VCaP (cell line): ENCODE data around the gene CHRM2.

Source experiments
- H3K27ac ChIP-seq: fragments of 450-650 bp; 2 replicates; pipeline ENCODE4 v1.5.1; 2017
- TF ChIP-seq, protein P1 (sequence below): fragments of 450-650 bp; conservative IDR thresholded peaks from 2 replicates; pipeline ENCODE4 v1.5.1; 2017; ENCODE audit warnings: mild to moderate bottlenecking, moderate library complexity

Gene CHRM2

DNA sequence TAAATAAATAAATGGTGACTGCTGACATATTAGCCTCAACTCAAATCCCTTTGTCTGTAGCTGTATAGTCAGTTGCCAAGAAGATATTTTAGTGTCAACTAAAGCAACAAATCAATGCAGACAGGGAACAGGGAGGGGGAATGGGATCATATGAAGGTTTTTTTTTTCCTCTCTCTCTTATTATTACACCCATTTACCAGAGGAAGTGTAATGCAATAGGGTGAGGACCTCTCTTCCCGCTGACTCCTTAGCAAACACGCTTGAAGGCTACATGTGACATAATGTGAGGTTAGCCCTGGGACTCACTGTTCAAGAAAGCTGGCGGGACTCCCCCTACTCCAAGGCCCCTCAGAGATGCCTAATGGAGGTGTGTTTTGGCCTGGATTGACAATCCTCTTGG lies 88.2 kb downstream of the CHRM2 start:
- TF ChIP-seq, protein P1, sequence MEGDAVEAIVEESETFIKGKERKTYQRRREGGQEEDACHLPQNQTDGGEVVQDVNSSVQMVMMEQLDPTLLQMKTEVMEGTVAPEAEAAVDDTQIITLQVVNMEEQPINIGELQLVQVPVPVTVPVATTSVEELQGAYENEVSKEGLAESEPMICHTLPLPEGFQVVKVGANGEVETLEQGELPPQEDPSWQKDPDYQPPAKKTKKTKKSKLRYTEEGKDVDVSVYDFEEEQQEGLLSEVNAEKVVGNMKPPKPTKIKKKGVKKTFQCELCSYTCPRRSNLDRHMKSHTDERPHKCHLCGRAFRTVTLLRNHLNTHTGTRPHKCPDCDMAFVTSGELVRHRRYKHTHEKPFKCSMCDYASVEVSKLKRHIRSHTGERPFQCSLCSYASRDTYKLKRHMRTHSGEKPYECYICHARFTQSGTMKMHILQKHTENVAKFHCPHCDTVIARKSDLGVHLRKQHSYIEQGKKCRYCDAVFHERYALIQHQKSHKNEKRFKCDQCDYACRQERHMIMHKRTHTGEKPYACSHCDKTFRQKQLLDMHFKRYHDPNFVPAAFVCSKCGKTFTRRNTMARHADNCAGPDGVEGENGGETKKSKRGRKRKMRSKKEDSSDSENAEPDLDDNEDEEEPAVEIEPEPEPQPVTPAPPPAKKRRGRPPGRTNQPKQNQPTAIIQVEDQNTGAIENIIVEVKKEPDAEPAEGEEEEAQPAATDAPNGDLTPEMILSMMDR: no peak

DNA sequence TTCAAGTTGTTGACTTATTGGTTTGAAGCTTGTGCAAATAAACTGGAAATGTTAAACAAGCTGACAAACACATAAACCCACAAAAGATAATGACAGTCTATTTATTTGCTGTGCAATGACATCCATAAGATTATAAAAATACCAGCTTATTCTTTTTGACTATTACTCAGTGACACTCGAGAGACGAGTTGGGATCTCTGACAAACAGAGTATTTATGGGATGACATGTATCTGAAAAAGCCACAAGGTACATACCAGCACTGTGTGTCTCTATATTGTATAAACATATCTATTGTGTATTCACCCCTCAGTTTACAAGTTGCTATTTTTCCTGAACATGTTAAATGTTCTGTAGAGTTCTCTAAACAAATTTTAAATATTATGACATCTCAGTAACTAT lies 88.9 kb downstream of the CHRM2 start:
- TF ChIP-seq, protein P1: no peak

More for the DNA sequence above, 88.2 kb downstream of the CHRM2 start:
- no peak overlapping the region for H3K27ac ChIP-seq

DNA sequence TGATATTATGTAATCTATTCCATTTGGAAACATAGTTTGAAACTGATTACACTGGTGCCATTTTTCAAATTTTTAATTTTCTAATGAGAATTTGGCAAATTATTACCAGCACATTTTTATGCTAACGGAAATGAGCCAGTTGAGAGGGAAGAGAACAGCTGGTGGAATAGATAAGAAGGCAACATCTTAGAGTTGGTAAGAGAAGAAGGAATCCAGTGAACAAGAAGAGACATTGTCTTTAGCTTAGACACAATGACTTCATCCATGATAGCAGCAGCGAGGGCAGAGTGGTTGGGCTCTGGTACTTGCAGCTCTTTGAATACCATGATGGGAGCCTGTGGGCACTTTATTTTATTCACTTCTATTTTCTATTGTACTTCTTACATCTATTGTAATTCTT lies 89.6 kb downstream of the CHRM2 start:
- no peak overlapping the region for H3K27ac ChIP-seq
- TF ChIP-seq, protein P1: no peak

More for the DNA sequence above, 88.9 kb downstream of the CHRM2 start:
- H3K27ac ChIP-seq: no peak overlapping the region

DNA sequence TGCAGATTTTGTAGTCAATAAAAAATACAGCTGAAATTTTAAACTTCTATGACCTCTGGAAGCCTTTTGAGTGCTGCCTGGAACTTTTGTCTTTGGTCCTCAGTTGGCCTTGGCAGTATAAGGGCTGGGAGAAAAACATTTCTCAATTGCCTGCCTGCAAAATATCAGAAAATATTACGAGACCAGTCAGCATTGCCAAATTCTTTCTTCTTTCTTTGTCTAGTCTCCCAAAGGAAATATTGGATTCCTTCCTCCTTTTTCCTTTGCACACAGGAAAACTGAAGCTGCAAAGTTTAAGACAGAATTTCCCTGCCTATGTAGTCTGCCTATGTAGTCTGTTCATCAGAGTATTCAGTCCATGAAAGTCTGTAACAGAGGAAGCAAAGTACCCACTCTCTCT lies 95.9 kb downstream of the CHRM2 start:
- TF ChIP-seq, protein P1: no peak
- H3K27ac ChIP-seq: no peak overlapping the region

DNA sequence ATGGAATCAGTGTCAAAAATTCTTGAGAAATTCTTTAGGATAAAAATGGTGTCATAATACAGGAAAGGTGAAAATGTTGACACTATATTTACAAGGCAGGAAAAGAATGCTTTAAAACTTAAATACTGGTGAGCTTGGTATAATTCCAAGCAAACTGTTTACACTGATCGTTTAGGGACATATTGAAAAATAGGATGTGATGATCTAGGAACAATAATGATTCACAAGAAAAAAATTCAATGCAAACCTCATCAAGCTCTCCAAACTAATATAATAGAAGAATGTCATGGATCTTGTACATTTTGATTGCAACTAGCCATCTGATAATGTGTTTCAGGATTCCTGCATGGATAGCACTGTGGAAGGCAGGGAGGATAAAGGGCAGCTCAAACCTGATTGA lies 98.4 kb downstream of the CHRM2 start:
- no peak overlapping the region for H3K27ac ChIP-seq
- TF ChIP-seq, protein P1: no peak

DNA sequence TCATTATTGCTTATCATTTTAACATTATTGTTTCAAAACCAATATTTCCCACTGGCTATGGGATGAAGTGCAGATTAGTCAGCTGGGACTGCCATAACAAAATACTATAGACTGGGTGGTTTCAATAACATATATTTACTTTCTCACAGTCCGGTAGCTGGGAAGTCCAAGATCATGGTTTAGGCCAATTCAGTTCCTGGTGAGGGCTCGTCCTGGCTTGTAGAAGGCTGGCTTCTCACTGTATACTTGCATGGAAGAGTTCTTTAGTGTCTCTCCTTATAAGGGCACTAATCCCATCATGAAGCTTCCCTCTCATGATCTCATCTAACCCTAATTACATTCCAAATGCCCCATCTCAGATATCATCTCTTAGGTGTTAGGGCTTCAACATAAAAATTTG lies 101.3 kb downstream of the CHRM2 start:
- TF ChIP-seq, protein P1: no peak
- no peak overlapping the region for H3K27ac ChIP-seq

DNA sequence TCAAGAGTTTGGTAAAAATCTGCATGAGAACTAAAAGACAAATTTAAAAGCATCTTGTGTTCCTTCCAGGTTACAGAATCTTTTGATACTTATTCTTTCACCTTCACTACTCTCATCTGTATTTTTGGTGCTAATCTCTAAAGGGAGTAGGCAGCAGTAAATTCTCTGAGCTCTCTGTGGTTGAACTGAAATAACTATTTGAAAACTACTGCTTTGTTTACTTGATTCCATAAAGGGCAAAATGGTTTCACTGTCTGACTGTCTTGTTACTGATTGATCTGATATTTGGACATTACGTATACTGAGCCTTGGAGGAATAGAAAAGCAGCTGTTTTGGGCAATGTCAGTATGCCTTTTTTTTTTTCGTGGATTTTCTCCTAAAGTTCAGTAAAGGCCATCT lies 103.3 kb downstream of the CHRM2 start:
- TF ChIP-seq, protein P1: no peak
- H3K27ac ChIP-seq: no peak overlapping the region
